Right hindlimb (tissue), 1 donor: ENCODE data around the gene PLCXD1.
"Not testable (repeated sequence)": the region's sequence is repeated elsewhere in the genome, so short reads cannot be mapped to it uniquely, and the experiment has no call there.

ENCODE experiments used
- DNase-seq: peaks from one replicate; pipeline ENCODE4 v3.0.0-alpha.2; 2018

Gene PLCXD1

GRCh38 chrX:264006-264405, 17.2 kb upstream of the PLCXD1 start:
- DNase-seq: not testable (repeated sequence)

DNA sequence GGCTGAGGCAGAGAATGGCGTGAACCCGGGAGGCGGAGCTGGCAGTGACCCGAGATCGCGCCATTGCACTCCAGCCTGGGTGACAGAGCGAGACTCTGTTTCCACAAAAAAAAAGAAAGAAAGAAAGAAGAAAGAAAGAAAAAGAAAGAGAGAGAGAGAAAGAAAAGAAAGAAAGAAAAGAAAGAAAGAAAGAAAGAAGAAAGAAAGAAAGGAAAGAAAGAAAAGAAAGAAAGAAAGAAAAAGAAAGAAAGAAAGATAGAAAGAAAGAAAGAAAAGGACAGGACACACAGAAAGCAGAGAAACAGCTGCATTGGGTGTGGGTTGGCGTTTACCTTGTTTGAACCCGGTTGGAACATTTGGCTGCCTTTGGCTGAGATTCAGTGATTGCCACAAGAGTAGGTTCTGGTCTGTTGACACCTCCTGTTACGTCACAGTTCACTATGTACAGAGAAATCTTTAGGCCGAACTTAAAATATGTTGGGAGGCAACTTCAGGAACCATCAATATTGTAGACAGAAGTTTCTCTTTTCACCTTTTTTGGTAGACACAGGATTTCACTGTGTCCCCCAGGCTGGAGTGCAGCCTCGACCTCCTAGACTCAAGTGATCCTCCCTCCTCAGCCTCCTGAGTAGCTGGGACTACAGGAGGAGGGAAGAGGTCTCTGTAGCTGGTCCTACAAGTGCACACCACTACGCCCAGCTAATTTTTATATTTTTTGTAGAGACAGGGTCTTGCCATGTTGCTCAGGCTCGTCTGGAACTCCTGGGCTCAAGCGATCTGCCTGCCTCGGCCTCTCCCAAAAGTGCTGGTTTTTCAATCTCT, 16.3 kb upstream of the PLCXD1 start:
- no peak for DNase-seq

GRCh38 chrX:265502-265901, 15.7 kb upstream of the PLCXD1 start:
- DNase-seq: no peak

GRCh38 chrX:267771-268261, 13.4 kb upstream of the PLCXD1 start:
- DNase-seq: no peak

DNA sequence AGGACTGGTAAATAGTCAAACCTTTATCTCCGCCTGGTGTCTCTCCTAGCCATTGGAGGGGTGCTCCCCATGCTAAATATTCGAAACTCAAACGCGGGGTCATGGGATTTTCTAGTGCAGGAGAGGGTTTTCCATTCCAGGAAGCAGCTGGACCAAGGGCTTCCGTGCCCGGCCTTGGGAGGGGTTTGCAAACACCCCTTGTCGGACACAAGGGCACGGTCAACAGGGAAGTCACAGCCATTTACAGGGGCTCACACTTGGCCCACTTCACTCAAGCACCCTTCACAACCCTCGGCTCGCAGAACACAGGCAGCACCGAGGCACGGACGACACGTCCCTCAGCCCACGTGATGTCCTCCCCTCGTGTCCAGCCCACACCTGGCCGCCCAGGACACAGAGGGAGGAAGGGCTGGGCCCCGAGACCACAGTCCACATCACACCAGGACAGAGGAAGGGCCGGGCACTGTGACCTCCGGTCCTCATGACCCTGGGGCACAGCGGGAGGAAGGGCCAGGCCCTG, 10.3 kb upstream of the PLCXD1 start:
- no peak for DNase-seq

- DNase-seq: peak; percentile 62
These were observed 6.2 kb upstream of the PLCXD1 start for GRCh38 chrX:274904-275475.

GRCh38 chrX:275476-275966, 5.7 kb upstream of the PLCXD1 start:
- no peak for DNase-seq

GRCh38 chrX:275967-276580, 5.1 kb upstream of the PLCXD1 start:
- DNase-seq: peak; percentile 79

GRCh38 chrX:276581-277201, 4.5 kb upstream of the PLCXD1 start:
- peak; percentile 37 for DNase-seq

GRCh38 chrX:279757-280604, 1.2 kb upstream of the PLCXD1 start:
- peak; percentile 51 for DNase-seq

- not testable (repeated sequence) for DNase-seq
These were observed 459 bp upstream of the PLCXD1 start for GRCh38 chrX:280722-281121.

DNA sequence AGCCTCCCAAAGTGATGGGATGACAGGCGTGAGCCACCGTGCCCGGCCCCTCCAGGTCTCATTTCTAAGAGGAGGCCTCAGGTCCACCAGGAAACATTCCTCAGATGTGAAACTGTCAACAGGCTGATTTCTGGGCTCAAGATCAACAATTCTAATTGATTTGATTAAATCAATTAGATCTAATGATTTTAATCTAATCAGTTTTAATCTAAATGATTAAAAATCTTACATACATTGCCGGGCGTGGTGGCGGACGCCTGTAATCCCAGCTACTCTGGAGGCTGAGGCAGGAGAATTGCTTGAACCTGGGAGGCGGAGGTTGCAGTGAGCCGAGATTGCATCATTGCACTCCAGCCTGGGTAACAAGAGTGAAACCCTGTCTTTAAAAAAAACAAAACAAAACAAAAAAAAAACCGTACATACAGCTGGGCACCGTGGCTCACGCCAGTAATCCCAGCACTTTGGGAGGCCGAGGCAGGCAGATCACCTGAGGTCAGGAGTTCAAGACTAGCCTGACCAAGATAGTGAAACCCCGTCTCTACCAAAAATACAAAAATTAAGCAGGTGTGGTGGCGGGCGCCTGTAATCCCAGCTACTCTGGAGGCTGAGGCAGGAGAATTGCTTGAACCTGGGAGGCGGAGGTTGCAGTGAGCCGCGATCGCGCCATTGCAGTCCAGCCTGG, 960 bp downstream of the PLCXD1 start:
- not testable (repeated sequence) for DNase-seq

GRCh38 chrX:283115-283845, 2.1 kb downstream of the PLCXD1 start:
- DNase-seq: peak; percentile 94

DNA sequence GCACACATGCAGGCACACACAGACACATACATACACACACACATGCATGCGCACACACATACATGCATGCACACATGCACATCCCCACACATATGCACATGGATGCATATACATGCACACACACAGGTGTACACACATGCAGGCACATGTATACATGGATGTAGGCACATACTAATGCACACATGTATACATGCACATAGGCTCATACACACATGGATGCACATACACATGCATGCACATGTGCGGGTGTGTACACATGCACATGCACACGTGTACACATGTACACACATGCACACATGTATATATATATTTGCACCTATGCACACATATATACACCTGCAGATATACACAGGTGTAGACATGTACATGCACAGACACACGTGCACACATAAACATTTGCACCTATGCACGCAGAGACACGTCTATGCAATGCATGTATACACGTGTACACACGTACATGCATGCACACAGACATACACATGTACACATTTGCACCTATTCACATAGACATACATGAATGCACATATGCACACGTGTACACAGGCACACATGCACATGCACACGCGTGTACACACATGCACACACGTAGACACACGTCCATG, 4.0 kb downstream of the PLCXD1 start:
- DNase-seq: no peak

GRCh38 chrX:287670-288069, 6.5 kb downstream of the PLCXD1 start:
- DNase-seq: no peak

GRCh38 chrX:288561-288991, 7.4 kb downstream of the PLCXD1 start:
- DNase-seq: no peak

DNA sequence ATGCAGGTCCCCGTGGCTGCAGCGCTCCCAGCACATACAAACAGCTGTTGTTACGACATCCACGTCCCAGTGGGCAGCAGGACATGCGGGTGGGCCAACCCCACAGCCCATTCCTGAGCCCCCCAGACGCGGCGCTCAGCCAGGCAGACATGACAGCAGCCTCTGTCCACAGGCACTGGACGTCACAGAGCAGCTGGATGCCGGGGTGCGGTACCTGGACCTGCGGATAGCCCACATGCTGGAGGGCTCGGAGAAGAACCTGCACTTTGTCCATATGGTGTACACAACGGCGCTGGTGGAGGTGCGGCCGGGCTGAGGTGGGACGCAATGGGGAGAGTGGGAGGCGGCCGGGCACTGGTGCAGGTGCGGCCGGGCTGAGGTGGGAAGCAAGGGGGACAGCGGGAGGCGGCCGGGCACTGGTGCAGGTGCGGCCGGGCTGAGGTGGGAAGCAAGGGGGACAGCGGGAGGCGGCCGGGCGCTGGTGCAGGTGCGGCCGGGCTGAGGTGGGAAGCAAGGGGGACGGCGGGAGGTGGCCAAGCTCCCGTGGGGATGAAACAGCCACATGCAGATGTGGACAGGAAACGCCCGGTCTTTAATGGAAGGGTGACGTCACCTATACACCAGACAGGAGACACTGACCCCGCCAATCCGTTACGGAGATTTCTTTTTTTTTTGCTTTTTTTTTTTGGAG, 9.4 kb downstream of the PLCXD1 start:
- DNase-seq: no peak

- DNase-seq: no peak
These were observed 10.3 kb downstream of the PLCXD1 start for GRCh38 chrX:291411-291901.
